ENCODE results near the gene KCNQ1.

The KCNQ1 gene

DNA sequence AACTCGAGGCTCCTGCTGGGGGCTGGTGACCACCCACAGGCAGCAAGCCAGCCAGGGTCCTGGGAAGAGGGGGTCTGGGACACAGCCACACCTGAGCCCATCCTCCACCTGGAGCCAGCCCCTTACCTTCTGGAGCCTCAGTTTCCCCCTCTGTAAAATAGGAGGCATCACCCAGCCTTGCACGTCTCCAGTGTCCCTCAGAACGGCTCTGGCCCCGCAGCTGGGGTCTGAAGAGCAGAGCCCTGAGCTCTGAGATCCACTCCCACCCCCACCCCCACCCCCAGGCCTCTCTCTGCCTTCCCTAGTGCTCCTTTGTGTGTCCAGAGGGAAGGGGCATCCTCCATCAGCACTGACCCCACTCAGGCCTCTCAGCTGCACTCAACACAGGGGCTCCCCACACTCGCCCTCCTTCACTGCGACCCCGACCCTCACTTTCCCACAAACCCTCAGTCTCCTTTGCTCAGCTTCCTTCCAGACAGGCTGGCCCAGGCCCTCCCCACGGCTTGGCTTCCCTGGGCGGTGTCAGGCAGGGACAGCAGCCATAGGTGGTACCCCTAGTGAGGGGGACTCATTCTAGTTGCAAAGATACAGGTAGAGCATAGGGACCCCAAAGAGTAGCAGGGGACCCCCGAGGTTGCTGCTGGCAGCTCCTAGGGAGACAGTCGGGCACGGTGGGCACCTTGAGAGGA is 288.3 kb downstream of the KCNQ1 start:
- no peak for DNase-seq (ENCODE audit: low spot score)

DNA sequence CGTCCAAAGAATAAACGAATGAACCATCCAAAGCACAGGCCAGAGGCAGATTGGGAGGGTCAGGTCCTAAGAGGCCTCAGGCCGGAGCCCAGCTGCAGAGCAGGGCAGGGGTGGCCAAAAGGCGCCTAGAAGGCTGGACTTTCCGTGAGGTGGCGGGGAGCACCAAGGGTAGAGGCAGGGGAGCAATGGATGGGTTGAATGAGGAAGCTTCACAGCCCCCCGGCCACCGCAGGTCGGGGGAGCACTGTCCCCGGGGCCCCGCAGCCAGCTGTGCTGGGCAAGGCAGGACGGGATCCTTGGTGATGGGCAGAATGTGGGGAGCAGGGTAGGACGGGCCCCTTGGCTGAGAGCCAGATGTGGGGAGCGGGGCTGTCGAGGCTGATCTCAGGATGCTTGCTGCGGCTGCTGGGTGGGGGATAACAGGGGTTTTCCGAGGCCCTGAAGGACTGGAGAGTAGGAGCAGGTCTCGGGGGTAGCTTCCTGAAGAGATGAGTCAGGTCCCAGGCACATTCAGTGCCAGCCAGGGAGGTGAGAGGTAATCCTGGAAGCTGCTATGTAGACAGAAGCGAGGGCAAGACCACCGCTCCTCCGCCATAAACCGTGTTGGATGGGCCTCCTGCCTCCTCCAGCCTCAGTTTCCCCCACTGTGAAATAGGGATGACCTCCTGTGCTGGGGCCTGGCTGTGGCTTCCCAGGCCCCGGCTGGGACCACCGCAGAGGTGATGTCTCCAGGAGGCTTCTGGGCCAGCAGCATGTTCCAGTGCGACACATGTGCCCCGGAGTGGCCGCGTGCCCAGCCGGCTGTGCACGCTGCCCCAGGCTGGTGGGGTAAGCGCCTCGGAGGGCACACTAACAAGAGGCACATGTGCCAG is 289.6 kb downstream of the KCNQ1 start:
- DNase-seq (ENCODE audit: low spot score) = no peak

DNA sequence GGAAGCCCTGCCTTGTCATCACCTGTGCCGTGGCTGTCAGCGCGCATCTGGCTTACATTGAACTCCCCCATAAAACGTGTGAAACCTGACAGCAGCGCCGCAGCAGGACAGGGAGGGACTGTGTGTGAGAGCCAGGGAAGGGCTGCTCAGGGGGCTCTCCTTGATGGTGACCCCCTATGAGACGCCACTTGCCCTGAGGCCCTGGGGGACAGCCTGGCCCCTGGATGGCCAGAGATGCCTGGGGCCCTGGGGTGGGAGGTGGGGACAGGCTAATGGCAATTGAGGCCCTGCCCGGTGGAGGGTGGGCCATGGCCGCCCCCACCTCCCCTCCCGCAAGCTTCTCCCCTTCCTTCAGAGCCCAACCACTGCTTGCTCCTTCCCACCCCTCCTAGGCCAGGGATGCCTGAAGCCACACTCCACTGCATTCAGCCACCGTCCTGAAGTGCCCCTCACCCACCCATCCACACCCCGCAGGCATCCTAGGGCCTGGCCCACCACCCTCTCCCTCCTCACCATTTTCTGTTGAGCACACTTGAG is 290.3 kb downstream of the KCNQ1 start:
- no peak for DNase-seq (ENCODE audit: low spot score)

DNA sequence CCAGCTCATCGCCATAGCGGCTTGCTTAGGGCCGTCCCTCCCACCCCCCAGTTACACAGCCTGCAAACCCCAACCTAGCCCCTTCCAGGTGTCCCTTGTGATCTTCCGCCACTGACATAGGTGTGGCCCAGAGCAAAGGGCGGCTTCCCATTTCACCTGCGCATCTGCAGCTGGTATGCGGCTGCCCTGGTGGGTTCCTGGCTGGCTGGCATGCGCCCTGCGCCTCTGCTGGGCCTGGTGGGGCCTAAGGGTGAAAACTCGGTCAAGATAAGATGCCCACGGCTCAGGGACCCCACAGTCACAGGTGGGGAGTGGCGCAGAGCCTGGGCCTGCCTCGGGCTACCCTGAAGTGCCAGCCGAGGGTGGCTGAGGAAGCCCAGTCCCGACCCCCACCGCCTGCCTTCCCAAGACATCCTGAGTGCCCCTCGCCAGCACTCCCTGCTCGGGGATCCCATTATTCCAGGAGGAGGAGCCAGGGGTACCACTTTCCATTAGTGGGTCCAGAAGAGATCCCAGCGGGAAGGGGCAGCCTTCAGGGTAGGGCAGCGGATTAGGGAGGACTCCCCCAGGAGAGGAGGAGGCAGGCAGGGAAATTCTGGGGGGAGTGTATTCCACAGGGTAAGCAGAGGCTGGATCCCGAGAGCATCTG is 291.9 kb downstream of the KCNQ1 start:
- DNase-seq (ENCODE audit: low spot score) = no peak

DNA sequence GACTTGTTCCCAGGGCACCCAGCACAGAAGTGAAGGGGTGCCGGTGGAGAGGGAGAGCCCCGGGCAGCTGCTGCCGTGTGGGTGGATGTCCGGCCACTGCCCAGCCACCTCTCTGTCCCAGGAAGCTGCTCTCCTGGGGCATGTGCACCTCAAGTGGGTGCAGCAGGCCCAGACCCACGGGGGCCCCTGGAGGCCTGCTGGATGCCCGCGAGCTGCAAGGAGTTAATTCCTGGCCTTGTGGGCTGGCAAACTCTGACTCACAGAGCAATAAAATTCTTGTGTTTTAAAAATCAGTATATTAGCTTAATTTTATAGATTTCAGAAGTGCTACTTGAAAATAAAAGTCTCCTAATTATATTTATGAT is 292.4 kb downstream of the KCNQ1 start:
- DNase-seq (ENCODE audit: low spot score) = no peak

DNA sequence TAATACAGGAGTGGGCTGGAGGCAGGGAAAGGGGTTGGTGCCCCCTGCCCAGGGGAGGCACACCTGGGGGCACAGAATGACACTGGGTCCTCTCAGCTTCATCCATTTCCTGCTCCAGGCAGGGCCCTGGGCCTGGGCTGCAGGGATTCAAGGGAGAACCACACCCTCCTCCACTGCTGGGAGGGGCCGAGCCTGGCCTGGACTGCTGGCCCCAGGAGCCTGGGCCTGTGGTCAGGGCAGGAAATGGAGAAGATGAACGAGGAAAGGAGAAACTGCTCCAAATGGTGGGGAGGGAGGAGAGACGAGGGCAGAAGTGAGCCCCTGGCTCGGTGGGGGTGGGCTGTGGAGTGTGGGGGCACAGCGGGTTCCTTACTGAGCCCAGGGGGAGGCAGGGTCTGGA is 293.1 kb downstream of the KCNQ1 start:
- DNase-seq (ENCODE audit: low spot score) = no peak

DNA sequence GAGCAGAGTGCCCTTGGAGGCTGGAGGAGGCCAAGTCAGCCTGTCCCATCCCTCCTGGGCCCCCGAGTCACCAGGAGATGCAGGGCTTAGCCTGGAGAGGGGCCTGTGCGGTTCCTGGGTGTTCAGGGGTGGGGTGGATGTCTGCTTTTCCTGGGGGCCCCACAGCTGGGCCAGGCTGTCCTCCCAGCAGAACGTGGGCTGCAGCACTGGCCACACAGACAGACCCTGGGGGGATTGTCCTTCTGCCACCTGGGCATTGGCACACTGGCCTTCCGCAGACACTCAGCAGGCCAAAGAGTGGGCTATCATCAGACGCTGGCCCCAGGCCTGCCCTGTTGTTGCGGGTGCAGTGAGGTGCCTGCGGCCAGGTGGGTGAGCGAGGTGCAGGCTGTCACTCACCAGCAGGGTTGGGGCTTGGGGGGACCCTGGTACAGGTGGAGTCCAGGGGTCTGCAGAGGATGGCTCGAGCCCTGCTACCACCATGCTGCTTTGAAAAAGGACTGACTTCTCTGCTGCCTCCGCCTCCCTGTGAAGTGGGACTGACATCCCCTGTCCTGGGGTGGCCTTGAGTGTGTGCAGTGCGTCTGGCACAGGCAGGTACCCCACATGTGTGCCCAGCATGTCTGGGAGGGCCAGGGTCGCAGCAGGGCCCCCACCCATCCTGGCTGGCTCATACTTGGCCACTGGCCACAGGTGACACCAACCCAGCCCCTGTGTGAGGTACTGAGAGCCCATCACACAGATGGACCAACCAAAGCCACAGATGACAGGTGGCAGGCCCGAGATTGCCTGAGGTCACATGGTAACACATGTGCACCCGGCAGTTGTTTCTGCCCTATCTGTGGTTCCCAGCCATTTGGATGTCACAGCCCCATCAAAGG is 294.0 kb downstream of the KCNQ1 start:
- no peak for DNase-seq (ENCODE audit: low spot score)

DNA sequence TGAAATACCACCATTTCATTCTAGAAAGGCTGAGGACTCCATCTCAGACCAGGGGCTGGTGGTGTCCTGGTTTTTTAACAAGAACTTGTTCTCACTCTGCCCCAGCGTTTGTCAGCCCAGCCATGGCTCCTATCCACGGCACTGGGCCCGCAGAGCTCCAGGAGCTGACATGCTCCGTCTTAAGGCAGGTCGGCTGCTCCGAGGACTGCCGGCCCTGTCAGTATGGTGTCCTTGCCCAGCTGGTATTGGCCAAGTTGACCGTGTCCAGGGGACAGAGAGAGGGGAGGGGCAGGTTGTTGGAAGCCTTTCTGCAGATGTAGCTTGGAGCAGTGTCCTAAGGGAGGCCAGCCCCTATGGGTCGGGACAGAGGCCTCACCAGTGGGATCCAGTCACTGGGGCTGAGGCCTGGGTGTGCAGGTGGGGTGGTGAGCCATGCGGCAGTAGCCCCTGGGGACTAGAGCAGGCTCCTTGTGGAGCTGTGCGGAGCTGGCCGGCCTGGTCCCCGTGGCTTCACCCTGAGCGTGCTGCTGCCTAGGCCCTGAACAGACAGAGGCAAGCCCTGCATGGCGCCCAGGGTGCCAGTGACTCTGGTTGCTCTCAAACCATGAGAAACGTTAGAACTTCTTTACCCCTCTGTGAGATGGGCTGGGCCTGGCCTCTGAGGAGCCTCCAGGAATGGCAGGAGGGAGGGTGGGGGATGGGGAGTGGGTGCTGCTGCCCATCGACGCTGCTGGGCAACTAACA is 294.9 kb downstream of the KCNQ1 start:
- DNase-seq (ENCODE audit: low spot score) = no peak

DNA sequence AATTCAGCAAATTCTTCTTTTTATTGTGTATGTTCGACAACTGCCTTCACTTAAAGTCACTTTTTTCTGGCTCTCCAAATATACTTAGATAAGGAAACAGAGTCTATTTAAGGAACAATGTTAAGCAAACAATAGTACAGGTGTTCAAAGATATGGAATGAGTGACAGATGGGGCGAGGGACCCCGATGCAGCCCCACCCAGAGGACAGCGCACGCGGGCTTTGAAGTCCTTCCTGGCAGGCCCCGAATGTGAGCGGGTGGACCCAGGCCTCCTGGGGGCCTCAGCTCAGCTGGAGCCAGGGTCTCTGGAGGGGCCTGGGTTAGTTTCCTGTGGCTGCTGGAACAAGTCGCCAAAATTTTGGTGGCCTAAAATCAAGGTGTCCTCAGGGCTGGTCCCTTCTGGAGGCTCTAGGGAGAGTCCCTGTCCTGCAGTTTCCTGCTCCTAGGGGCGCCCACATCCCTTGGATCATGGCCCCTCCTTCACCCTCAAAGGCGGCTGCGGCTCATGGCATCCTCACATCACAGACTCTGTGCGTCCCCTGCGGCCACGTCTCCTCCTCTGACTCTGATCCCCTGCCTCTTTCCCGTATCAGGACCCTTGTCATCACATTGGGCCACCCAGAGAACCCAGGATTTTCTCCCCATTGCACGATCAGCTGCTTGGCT is 295.6 kb downstream of the KCNQ1 start:
- DNase-seq (ENCODE audit: low spot score) = no peak

DNA sequence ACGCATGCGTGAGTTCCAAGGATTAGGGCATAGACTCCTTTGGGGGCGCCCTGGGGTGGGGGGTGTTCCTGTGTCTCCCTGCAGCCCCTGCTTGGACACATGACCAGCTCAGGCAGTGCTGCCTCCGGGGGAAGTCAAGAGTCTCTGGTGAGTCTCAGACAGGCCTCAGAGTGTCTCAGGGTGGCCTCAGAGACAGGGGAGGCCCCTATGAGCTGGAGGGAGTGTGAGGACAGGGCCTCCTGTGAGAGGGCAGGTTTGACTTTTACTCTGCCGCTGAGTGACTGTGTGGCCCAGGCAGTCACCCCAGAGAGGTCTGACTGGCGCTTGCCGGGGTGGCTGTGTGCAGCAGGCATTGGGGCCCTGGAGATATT is 296.2 kb downstream of the KCNQ1 start:
- DNase-seq (ENCODE audit: low spot score) = no peak

DNA sequence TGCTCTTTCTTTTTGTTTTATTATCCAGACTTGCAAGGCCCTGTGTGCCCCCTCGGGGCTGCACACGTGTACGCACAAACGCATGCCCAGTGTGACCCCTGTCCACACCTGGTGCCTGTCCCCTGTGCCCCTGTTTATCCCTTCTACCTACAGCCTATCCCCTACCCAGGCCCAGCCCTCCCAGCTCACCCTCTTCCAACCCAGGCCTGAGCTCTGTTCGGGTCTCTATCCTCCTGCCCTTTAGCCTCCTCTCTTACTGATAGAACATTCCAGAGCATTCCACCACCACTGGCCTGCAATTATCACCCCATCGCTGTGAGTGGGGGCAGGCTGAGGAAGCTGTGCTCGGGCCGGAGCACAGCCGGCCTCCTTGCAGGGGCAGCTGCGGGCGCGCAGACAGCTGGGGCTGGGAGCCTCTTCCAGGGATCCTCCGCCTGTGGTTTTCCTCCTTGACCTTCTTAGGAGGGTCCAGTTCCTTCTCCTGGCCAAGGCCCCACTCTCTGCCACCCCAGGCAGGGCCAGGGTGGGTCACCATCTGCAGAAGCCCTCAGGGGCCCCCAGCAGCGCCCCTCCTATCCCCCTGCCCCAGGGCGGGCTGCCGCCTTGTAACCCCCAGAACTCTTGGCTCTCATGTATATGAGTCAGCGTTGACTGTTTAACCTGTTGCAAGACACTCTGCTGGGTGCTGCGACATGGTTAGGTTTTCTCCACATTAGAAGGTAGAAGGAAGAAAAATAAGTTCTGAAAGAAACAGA is 296.7 kb downstream of the KCNQ1 start:
- no peak for DNase-seq (ENCODE audit: low spot score)

DNA sequence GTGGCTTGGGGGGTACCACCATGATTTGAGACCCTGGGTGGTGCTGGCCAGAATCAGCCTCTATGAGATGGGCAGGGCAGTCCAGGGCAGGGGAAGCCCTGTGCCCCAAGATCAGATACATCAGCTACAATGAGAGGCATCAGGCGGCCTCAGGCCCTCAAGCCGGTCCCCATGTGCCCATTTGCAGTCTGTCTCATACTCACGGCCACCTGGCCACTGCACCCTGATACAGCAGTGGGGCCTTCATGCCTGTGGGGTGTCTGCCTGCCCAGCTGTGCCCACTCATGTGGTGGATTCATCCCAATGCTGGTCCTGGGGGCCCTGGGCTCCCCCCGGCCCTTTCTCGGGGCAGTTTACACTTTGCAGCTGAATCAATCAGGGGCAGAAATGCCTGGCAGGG is 297.4 kb downstream of the KCNQ1 start:
- no peak for DNase-seq (ENCODE audit: low spot score)

DNA sequence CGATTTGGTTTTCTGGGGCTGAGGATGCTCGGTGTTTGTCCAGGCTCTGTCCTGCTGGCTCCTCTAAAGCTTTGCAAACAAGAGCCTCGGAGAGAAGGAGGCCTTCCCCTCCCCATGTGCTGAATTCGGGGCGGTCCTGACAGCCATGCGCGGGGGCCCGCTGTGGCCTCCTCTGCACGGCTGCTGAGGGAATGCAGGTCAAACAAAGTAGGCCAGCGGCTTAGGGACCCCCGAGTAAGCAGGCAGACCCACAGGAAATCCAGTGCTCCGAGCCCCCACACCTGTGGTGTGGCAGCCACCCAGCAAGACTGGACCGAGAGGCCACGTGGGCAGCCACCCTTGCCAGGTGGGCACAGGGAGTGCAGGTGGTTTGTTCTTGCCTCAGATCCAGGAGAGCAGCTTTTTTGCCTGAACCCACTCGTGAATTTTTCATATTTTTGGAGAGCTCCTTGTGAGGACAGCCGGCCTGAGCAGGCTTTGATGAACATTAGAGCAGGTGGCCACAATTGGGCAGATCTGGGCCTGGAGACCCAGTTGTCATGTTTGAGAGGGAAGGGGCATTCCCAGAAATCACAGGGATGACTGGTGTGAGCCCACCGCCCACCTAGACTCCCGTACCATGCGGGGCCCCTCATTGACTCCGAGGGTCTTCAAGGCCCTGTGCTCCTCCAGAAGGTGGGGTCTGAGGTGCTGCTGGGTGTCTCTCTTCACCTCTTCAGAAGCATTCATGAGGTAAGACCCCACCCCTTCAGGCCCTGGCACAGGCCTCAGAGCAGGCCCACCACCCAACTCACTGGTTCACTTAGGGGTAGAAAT is 298.0 kb downstream of the KCNQ1 start:
- no peak for DNase-seq (ENCODE audit: low spot score)

DNA sequence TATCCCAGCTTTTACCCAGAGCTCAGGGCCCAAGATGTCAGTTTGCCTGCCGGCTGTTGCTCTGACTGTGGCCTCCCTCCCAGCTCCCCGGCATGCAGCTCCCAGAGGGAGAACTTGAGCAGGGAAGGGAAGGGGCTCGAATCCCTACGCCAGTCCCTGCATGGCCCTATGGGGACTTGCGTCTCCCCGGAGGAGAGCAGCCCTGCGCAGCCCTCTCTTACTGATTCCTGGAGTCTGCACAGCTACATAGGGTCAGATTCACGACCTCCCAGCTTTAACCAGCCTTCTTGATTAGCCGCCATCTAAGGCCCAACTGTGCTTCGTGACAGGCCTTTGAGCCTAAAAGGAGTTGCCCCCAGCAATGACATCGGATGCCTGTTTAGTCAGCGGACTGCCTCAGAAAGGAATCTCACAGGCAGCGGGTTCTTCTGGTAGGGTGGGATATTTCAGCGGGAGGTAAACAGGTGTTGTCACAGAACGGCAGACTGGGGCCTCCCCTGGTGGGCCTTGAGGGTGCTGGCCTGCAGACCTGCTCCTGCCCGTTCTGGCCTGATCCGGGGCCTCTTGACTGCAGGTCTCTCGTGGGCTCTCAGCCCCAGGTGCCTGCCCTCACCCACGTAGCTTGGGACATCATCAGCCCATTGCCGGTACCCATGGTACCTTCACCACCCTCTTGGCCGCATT is 298.8 kb downstream of the KCNQ1 start:
- DNase-seq (ENCODE audit: low spot score) = no peak

DNA sequence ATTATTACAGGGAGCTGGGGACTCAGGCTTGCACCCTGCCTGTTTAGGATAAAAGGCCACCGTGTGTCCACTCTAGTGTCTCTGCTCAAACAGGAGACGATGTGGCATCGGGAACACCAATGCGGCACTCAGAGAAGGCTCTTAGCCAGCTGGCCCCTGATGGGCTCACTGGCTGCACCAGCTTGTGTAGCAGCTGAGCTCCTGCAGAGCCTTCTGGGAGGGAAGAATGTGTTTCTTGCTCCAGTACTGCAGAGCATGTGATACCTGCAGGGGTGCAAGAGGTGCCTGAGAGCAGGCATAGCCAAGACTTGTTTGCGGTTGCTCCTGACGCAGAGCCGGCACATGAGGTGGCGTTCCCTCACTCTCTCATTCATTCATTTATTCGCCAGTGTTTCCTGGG is 299.4 kb downstream of the KCNQ1 start:
- no peak for DNase-seq (ENCODE audit: low spot score)

DNA sequence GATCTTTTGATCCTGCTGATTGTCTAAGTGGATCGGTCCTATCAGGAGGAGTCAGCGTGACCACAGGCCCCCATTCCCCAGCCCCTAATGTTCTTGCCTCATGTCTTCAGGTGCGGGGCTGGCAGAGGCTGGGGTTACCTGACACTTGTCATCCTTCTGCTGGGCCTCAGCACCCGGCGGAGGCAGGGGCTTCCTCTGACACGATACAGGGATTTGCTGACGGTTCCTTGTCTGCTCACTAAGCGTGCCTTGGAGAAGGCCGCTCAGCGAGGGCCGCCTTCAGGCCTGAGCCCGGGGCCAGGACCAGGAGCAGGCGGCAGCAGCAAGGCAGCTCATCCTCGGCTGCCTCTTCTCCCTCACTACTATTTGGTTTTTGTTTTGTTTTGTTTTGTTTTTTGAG is 300.7 kb downstream of the KCNQ1 start:
- no peak for DNase-seq (ENCODE audit: low spot score)

DNA sequence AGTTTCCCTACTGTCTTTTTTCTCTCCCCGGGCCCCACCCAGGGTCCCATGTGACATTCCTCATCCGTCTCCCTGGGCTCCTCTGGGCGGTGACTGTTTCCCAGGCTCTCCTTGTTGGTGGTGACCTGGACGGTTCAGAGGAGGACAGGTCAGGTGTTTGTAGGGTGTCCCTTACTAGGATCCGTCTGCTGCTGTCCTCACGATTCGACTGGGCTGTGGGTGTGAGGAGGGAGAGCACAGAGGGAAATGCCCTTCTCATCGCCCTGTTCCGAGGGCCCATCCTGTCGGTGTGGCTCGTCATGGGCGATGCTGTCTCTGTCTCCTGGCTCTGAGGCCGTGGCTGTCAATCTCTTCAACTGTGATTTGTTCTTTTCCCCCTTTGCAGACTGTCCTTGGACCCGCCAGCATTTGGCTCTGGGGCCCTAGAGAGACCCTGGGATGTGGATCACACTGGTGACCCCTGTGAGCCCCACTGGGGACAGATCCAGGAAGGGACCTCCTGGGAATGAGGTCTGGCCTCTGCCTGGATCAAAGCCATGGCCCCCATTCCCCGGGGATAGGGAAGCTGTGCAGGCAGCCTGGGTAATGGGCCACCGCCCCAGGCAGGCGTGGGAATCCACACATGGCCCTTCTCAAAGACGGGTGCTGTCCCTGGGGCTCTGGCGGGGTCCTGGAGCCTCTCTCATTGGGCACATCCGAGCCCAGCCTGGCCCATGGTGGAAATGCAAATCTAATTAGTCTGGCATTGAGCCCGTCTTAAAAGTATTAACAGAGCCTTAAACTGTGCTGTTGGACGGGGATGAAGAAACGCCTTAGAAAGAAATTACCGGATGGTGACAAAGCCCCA is 301.8 kb downstream of the KCNQ1 start:
- no peak for DNase-seq (ENCODE audit: low spot score)
